H1 (cell line): ENCODE measurements around the gene S100PBP. TPM values are rescaled to one million over a fixed set of nuclear protein-coding genes. Genes with fewer than 3 reads are reported as not detected.

Experiments used
- CTCF ChIA-PET: fragments of 300-600 bp; sonication (Branson Sonifier 250); formaldehyde crosslinking; loops from one replicate; lab custom pipeline; 2021; ENCODE audit not compliant: partially characterized antibody; lab: Charles Lee
- POLR2A ChIA-PET: fragments of 300-600 bp; sonication (Branson Sonifier 250); formaldehyde crosslinking; loops from one replicate; lab custom pipeline; 2021; ENCODE audit warnings: inconsistent platforms; ENCODE audit not compliant: partially characterized antibody; lab: Charles Lee
- DNase-seq, 2 experiments: peaks; one replicate each; pipeline versions ENCODE4 v3.0.0 to v3.0.0-alpha.2; 2010 to 2022; ENCODE audit warnings: low spot score in 2 of 2, low read depth in 1 of 2, mixed read lengths in 1 of 2
- FAIRE-seq: peaks from 2 replicates; lab custom pipeline; 2011; peaks lifted over from hg19 to GRCh38; lab: Jason Lieb, UNC
- H2AFZ ChIP-seq: 2 replicates; pipeline ENCODE4 v1.8.1; 2012; ENCODE audit warnings: low read length, inconsistent platforms
- H2AK5ac ChIP-seq: 2 replicates; pipeline ENCODE4 v1.6.1; 2013; ENCODE audit warnings: low read depth, low read length
- H2BK120ac ChIP-seq: replicated peaks from 2 replicates; pipeline ENCODE3; 2013; ENCODE audit warnings: low read depth, low read length, inconsistent platforms
- H2BK12ac ChIP-seq: 2 replicates; pipeline ENCODE4 v1.6.1; 2013; ENCODE audit warnings: low read depth, low read length
- H2BK15ac ChIP-seq: 2 replicates; pipeline ENCODE4 v1.6.1; 2013; ENCODE audit warnings: low read length
- H2BK20ac ChIP-seq: 2 replicates; pipeline ENCODE4 v1.6.1; 2013; ENCODE audit warnings: low read length
- H2BK5ac ChIP-seq: 2 replicates; pipeline ENCODE4 v1.6.1; 2013; ENCODE audit warnings: low read depth, low read length
- H3K14ac ChIP-seq: 2 replicates; pipeline ENCODE4 v1.6.1; 2013; ENCODE audit warnings: inconsistent platforms; ENCODE audit not compliant: insufficient read length
- H3K18ac ChIP-seq: 2 replicates; pipeline ENCODE4 v1.6.1; 2013; ENCODE audit warnings: low read length; ENCODE audit errors: extremely low read depth
- H3K23ac ChIP-seq: 2 replicates; pipeline ENCODE4 v1.6.1; 2013; ENCODE audit warnings: inconsistent platforms; ENCODE audit not compliant: insufficient read length
- H3K23me2 ChIP-seq: 2 replicates; pipeline ENCODE4 v1.6.1; 2013; ENCODE audit warnings: low read depth, low read length
- H3K27ac ChIP-seq: 2 replicates; pipeline ENCODE4 v1.6.1; 2011; ENCODE audit warnings: low read depth, low read length, inconsistent platforms
- H3K27me3 ChIP-seq, 4 experiments: replicated peaks in 1 of 4; 1 replicate in 1 of 4; 2 replicates in 3 of 4; pipeline versions ENCODE4 v1.6.1 to v1.8.1; 2011 to 2013; ENCODE audit warnings: low read length in 3 of 4, mild to moderate bottlenecking in 3 of 4, inconsistent platforms in 2 of 4, mixed read lengths in 2 of 4, moderate library complexity in 1 of 4; ENCODE audit not compliant: control insufficient read depth in 3 of 4, insufficient read depth in 3 of 4; ENCODE audit errors: extremely low read depth in 1 of 4
- H3K36me3 ChIP-seq, 4 experiments: 2 replicates each; pipeline versions ENCODE4 v1.6.1 to v1.8.1; 2011 to 2013; ENCODE audit warnings: mild to moderate bottlenecking in 4 of 4, low read length in 3 of 4, moderate library complexity in 2 of 4, control low read depth in 1 of 4, inconsistent platforms in 1 of 4; ENCODE audit not compliant: insufficient read depth in 4 of 4, control insufficient read depth in 2 of 4
- H3K4ac ChIP-seq: replicated peaks from 2 replicates; pipeline ENCODE3; 2013; ENCODE audit warnings: low read length, low read depth, mixed read lengths, inconsistent platforms; ENCODE audit not compliant: insufficient read length
- H3K4me1 ChIP-seq, 4 experiments: replicated peaks in 1 of 4; 1 replicate in 1 of 4; 2 replicates in 3 of 4; pipeline versions ENCODE4 v1.6.1 to v1.8.1; 2011 to 2013; ENCODE audit warnings: low read length in 3 of 4, inconsistent platforms in 2 of 4, mixed read lengths in 1 of 4; ENCODE audit not compliant: insufficient read depth in 4 of 4, control insufficient read depth in 3 of 4
- H3K4me2 ChIP-seq, 2 experiments: 2 replicates each; pipeline versions ENCODE4 v1.6.1 to v1.8.1; 2011 to 2013; ENCODE audit warnings: low read depth in 2 of 2, low read length in 2 of 2, control low read depth in 1 of 2, inconsistent platforms in 1 of 2, mild to moderate bottlenecking in 1 of 2; ENCODE audit not compliant: insufficient read depth in 1 of 2
- H3K4me3 ChIP-seq, 4 experiments: fragments of 200-600, 300-600 bp in 1 of 4; sonication (generic), shearing (Covaris generic), sonication (Bioruptor Twin) in 1 of 4; 2 replicates each; pipeline versions ENCODE4 v1.5.1 to v1.8.1; 2011 to 2016; ENCODE audit warnings: low read length in 4 of 4, low read depth in 3 of 4, control low read depth in 2 of 4, inconsistent platforms in 2 of 4, mild to moderate bottlenecking in 2 of 4, mixed read lengths in 1 of 4, moderate library complexity in 1 of 4; ENCODE audit not compliant: insufficient read depth in 2 of 4; ENCODE audit errors: extremely low read depth in 1 of 4
- H3K56ac ChIP-seq: replicated peaks from 2 replicates; pipeline ENCODE3; 2013; ENCODE audit warnings: low read depth, mild to moderate bottlenecking, mixed read lengths, low read length, inconsistent platforms; ENCODE audit not compliant: insufficient read length
- H3K79me1 ChIP-seq: 2 replicates; pipeline ENCODE4 v1.6.1; 2013; ENCODE audit warnings: low read depth, low read length, control low read depth
- H3K79me2 ChIP-seq, 2 experiments: 2 replicates each; pipeline versions ENCODE4 v1.6.1 to v1.8.1; 2012 to 2013; ENCODE audit warnings: low read length in 2 of 2, mild to moderate bottlenecking in 2 of 2, inconsistent platforms in 1 of 2; ENCODE audit not compliant: insufficient read depth in 2 of 2, control insufficient read depth in 1 of 2
- H3K9ac ChIP-seq, 4 experiments: replicated peaks in 1 of 4; 1 replicate in 1 of 4; 2 replicates in 3 of 4; pipeline versions ENCODE4 v1.6.1 to v1.8.1; 2011 to 2013; ENCODE audit warnings: low read depth in 3 of 4, low read length in 3 of 4, control low read depth in 2 of 4, mild to moderate bottlenecking in 2 of 4, moderate library complexity in 2 of 4, inconsistent platforms in 1 of 4; ENCODE audit errors: extremely low read depth in 1 of 4
- H3K9me3 ChIP-seq, 2 experiments: 2 replicates each; pipeline versions ENCODE4 v1.6.1 to v1.8.1; 2012 to 2013; ENCODE audit warnings: mild to moderate bottlenecking in 2 of 2, moderate library complexity in 2 of 2, control low read depth in 1 of 2, inconsistent platforms in 1 of 2, low read depth in 1 of 2, low read length in 1 of 2, mixed read lengths in 1 of 2; ENCODE audit not compliant: insufficient read depth in 2 of 2
- H4K20me1 ChIP-seq, 2 experiments: replicated peaks in 1 of 2; 2 replicates each; pipeline versions ENCODE3 to v1.8.1; 2011 to 2013; ENCODE audit warnings: inconsistent platforms in 2 of 2, low read length in 2 of 2, mild to moderate bottlenecking in 1 of 2; ENCODE audit not compliant: insufficient read depth in 2 of 2, control insufficient read depth in 1 of 2
- H4K5ac ChIP-seq: 2 replicates; pipeline ENCODE4 v1.6.1; 2013; ENCODE audit warnings: low read length, low read depth, mixed read lengths, inconsistent platforms; ENCODE audit not compliant: insufficient read length
- H4K8ac ChIP-seq: 2 replicates; pipeline ENCODE4 v1.8.0; 2013; ENCODE audit warnings: mild to moderate bottlenecking, moderate library complexity, low read length, inconsistent platforms; ENCODE audit not compliant: insufficient read depth; ENCODE audit errors: extremely low read depth
- H4K91ac ChIP-seq: replicated peaks from 2 replicates; pipeline ENCODE3; 2013; ENCODE audit warnings: low read length, mixed read lengths, inconsistent platforms; ENCODE audit not compliant: insufficient read length
- NRF1 ChIP-seq: IDR thresholded peaks from 2 replicates; pipeline ENCODE4 v1.6.1; 2011; ENCODE audit warnings: mild to moderate bottlenecking, low read depth, low read length, improper control_type of control experiment
- SP2 ChIP-seq: IDR thresholded peaks from 2 replicates; pipeline ENCODE4 v1.6.1; 2012; ENCODE audit warnings: mild to moderate bottlenecking, low read length, inconsistent platforms
- TBP ChIP-seq: IDR thresholded peaks from 2 replicates; pipeline ENCODE4 v1.6.1; 2011; ENCODE audit warnings: low read depth, low read length, improper control_type of control experiment
- WGBS, 2 experiments: shearing (Covaris generic) in 1 of 2; methylation state at CpG; one replicate each; pipeline versions ENCODE4 v1.1.6 to v1.1.7; 2013 to 2015; ENCODE audit warnings: low lambda C conversion rate in 2 of 2, mixed read lengths in 2 of 2, inconsistent platforms in 1 of 2, low coverage in 1 of 2, missing lambda C conversion rate in 1 of 2; ENCODE audit not compliant: insufficient replicate concordance in 2 of 2, insufficient coverage in 1 of 2, insufficient read length in 1 of 2; ENCODE audit errors: extremely low coverage in 1 of 2, missing lambda C conversion rate in 1 of 2; 5-methylcytosine and 5-hydroxymethylcytosine counted together
- polyA plus RNA-seq, 7 experiments: library from polyadenylated mRNA; depleted of rRNA in 3 of 7; stranded (reverse) in 5 of 7; unstranded in 2 of 7; fragments of >200 nt in 5 of 7; fragments of 200-250 nt in 2 of 7; gene quantifications; 1 replicate in 5 of 7; 2 replicates in 1 of 7; 4 replicates in 1 of 7; pipeline versions ENCODE4 v1.2.1 to v1.2.3, GENCODE V29; 2011 to 2013; ENCODE audit warnings: missing spikeins in 2 of 7, mixed read lengths in 2 of 7
- total RNA-seq: library from RNA; stranded (reverse); fragmentation: NEBNext Ultra II Directional; extraction: Animal tissue kit (Norgen Biotek cat#: 25700); gene quantifications from 2 replicates; pipeline ENCODE4 v1.2.1, GENCODE V29; 2021

Gene S100PBP
- total and polyA plus RNA-seq, 2 of the 8 experiments (the other 6 are each of a cell fraction or from before 2014, with no cell fraction given) = 43.8 to 68.3 TPM

DNA sequence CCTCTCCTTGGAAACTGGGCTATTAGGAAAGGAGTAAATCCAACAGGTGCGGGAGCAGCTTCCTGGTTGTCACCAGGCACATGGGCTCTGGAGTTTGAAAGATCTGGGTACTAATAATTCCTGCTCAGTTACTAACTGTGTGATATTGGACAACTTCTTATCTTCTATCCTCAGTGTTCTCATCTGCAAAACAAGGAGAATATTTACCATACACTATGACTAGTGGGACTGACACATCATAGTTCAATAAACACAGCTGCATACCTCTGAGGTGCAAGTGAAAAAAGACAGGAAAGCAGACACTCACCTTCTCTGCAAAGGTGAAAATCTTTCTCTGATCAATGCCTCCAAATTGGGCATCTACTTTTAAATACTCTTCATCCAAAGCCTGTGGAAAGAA is 20.0 kb upstream of the S100PBP start:
- Histone ChIP-seq H3K27me3 (no peaks in the 10 kb centered on the region), H3K4me3 (no peak overlapping the region), H3K23me2 (no peaks in the 10 kb centered on the region), H3K14ac (no peak overlapping the region), H3K56ac (no peak overlapping the region), H3K18ac (no peak overlapping the region), H3K4me2 (no peak overlapping the region), H3K36me3 (peaks cover 7 to 82% (median 46%) of the 10 kb centered on the region in 4 experiments), H3K9me3 (no peaks in the 10 kb centered on the region), H3K23ac (no peak overlapping the region), H4K5ac (no peak overlapping the region), H2AK5ac (no peak overlapping the region), H3K4ac (no peak overlapping the region), H2BK15ac (no peak overlapping the region), H4K91ac (no peak overlapping the region), H2BK5ac (no peak overlapping the region), H2BK120ac (no peak overlapping the region), H4K8ac (no peak overlapping the region), H3K79me2 (peaks cover 0 to 7% of the 10 kb centered on the region in 2 experiments; a peak in 1 of 4 replicates), H3K27ac (no peak overlapping the region), H3K79me1 (no peaks in the 10 kb centered on the region; the same call in 1 of the 2 replicates), H2BK12ac (no peak overlapping the region), H3K4me1 (no peaks in the 10 kb centered on the region), H3K9ac (no peak overlapping the region), H2AFZ (no peak overlapping the region), H2BK20ac (no peak overlapping the region), H4K20me1 (no peaks in the 10 kb centered on the region)
- DNase-seq = no peak
- 80% methylated on average over 1 of the region's 1 CpG; no CpG with 5 or more reads in 1 of the 2 experiments for WGBS, 2 experiments
- ChIA-PET POLR2A (interaction anchor here (0.8 to 2.1 kb wide), 9 partner anchors 8 to 132 kb away, joined by 3 to 7 read pairs (median 3); no protein-coding TSS in a partner anchor), CTCF (interaction anchor here (1.1 kb wide), 1 partner anchor 63 kb away, joined by 3 read pairs; no protein-coding TSS in a partner anchor)
- FAIRE-seq = no peak
- TF ChIP-seq SP2 = no peak
- TF ChIP-seq NRF1 = no peak
- TF ChIP-seq TBP = no peak
